Fibroblast of lung (primary cell): ENCODE results near the gene TM4SF1. TPM values are rescaled to one million over a fixed set of nuclear protein-coding genes. Genes with fewer than 3 reads are reported as not detected.
"Not testable (repeated sequence)": the region's sequence is repeated elsewhere in the genome, so short reads cannot be mapped to it uniquely, and the experiment has no call there.

ENCODE experiments used
- DNase-seq, 2 donors: peaks; one replicate each; pipeline versions ENCODE4 v3.0.0 to v3.0.0-alpha.2; 2010; ENCODE audit warnings: low read depth in 2 of 2
- H2AFZ ChIP-seq: 2 replicates; pipeline ENCODE4 v1.5.1; 2012; ENCODE audit warnings: low read length, control low read depth, inconsistent platforms
- H3K27ac ChIP-seq: 2 replicates; pipeline ENCODE4 v1.5.1; 2011; ENCODE audit warnings: low read length, control low read depth; ENCODE audit not compliant: insufficient read depth
- H3K27me3 ChIP-seq: 2 replicates; pipeline ENCODE4 v1.5.1; 2011; ENCODE audit warnings: mild to moderate bottlenecking, low read length; ENCODE audit not compliant: control insufficient read depth, insufficient read depth
- H3K36me3 ChIP-seq: 2 replicates; pipeline ENCODE4 v1.5.1; 2011; ENCODE audit warnings: low read length; ENCODE audit not compliant: control insufficient read depth, insufficient read depth
- H3K4me1 ChIP-seq: 2 replicates; pipeline ENCODE4 v1.5.1; 2011; ENCODE audit warnings: low read length; ENCODE audit not compliant: control insufficient read depth, insufficient read depth; ENCODE audit errors: extremely low read depth
- H3K4me2 ChIP-seq: 2 replicates; pipeline ENCODE4 v1.5.1; 2011; ENCODE audit warnings: low read length, control low read depth; ENCODE audit not compliant: insufficient read depth; ENCODE audit errors: extremely low read depth
- H3K4me3 ChIP-seq, 4 experiments: fragments of 200-600 bp in 1 of 4; sonication (generic) in 1 of 4; replicated peaks in 1 of 4; 2 replicates each; pipeline ENCODE4 v1.5.1; 2011 to 2016; ENCODE audit warnings: low read length in 4 of 4, low read depth in 3 of 4, mild to moderate bottlenecking in 3 of 4, control low read depth in 2 of 4, inconsistent platforms in 1 of 4, mixed read lengths in 1 of 4; ENCODE audit not compliant: insufficient read depth in 1 of 4; ENCODE audit errors: control extremely low read depth in 1 of 4
- H3K79me2 ChIP-seq: 2 replicates; pipeline ENCODE4 v1.5.1; 2012; ENCODE audit warnings: mild to moderate bottlenecking, low read length, inconsistent platforms; ENCODE audit not compliant: control insufficient read depth, insufficient read depth
- H3K9ac ChIP-seq: 2 replicates; pipeline ENCODE4 v1.5.1; 2011; ENCODE audit warnings: mild to moderate bottlenecking, low read length, control low read depth; ENCODE audit not compliant: insufficient read depth
- H3K9me3 ChIP-seq: 2 replicates; pipeline ENCODE4 v1.5.1; 2012; ENCODE audit warnings: low read depth, low read length; ENCODE audit not compliant: control insufficient read depth, insufficient read depth
- H4K20me1 ChIP-seq: 2 replicates; pipeline ENCODE4 v1.5.1; 2011; ENCODE audit warnings: low read length; ENCODE audit not compliant: control insufficient read depth, insufficient read depth; ENCODE audit errors: extremely low read depth
- CTCF ChIP-seq, 2 donors: IDR thresholded peaks in 1 of 2; conservative IDR thresholded peaks in 1 of 2; 1 replicate in 1 of 2; 2 replicates in 1 of 2; pipeline ENCODE4 v1.5.1; 2011 to 2012; ENCODE audit warnings: low read length in 2 of 2, control low read depth in 1 of 2, inconsistent platforms in 1 of 2, low read depth in 1 of 2, mild to moderate bottlenecking in 1 of 2
- EZH2 ChIP-seq: IDR thresholded peaks from 2 replicates; pipeline ENCODE4 v1.5.1; 2012; ENCODE audit warnings: low read length, control low read depth, mild to moderate bottlenecking; ENCODE audit errors: missing control alignments
- polyA plus RNA-seq, 2 donors: library from polyadenylated mRNA; depleted of rRNA in 1 of 2; stranded (reverse) in 1 of 2; unstranded in 1 of 2; fragments of >200 nt; gene quantifications; 2 replicates each; pipeline ENCODE4 v1.2.1, GENCODE V29; 2011 to 2012; ENCODE audit warnings: missing spikeins in 1 of 2
- total RNA-seq: library from RNA; depleted of rRNA; stranded (reverse); fragments of >200 nt; gene quantifications from 2 replicates; pipeline ENCODE4 v1.2.1, GENCODE V29; 2014

The TM4SF1 gene
- total and polyA plus RNA-seq, 2 donors (not counting 1 experiment from before 2014, with no cell fraction given), result 353 to 423 TPM

- Histone ChIP-seq H3K9ac (no peak overlapping the region), H3K9me3 (no peaks in the 10 kb centered on the region), H3K27ac (peak overlapping the region; percentile 85), H3K27me3 (no peaks in the 10 kb centered on the region), H3K4me3 (no peak overlapping the region), H3K36me3 (no peaks in the 10 kb centered on the region), H3K4me2 (no peak overlapping the region), H4K20me1 (no peaks in the 10 kb centered on the region), H3K4me1 (peaks cover 39% of the 10 kb centered on the region), H3K79me2 (no peaks in the 10 kb centered on the region), H2AFZ (no peak overlapping the region)
- TF ChIP-seq CTCF (conservative IDR thresholded peaks at IDR 0.05 in 1 of 2, IDR thresholded peaks at IDR 0.05 in 1 of 2; ENCODE audit: low read depth in 1 of 2, low read length in 2 of 2), result no peak
- no peak for TF ChIP-seq EZH2
- DNase-seq, result peak; percentile 19 to 38
Observed at GRCh38 chr3:149382518-149382917, 5.1 kb upstream of the TM4SF1 start.

- no peak overlapping the region for H3K9ac ChIP-seq
- no peak for TF ChIP-seq EZH2
- no peak for TF ChIP-seq CTCF (conservative IDR thresholded peaks at IDR 0.05 in 1 of 2, IDR thresholded peaks at IDR 0.05 in 1 of 2; ENCODE audit: low read depth in 1 of 2, low read length in 2 of 2)
- H3K27ac ChIP-seq, result peak overlapping the region; percentile 85
- no peak overlapping the region for H3K4me3 ChIP-seq
- H3K79me2 ChIP-seq, result peaks cover 2% of the 10 kb centered on the region
- no peaks in the 10 kb centered on the region for H3K27me3 ChIP-seq
- no peaks in the 10 kb centered on the region for H3K9me3 ChIP-seq
- DNase-seq, result peak; percentile 84 to 90
- no peak overlapping the region for H2AFZ ChIP-seq
- H3K4me2 ChIP-seq, result peak overlapping the region; percentile 25
- H3K36me3 ChIP-seq, result no peaks in the 10 kb centered on the region
- H4K20me1 ChIP-seq, result no peaks in the 10 kb centered on the region
- H3K4me1 ChIP-seq, result peaks cover 35% of the 10 kb centered on the region
Observed at GRCh38 chr3:149382101-149382467, 4.6 kb upstream of the TM4SF1 start.

GRCh38 chr3:149381173-149382100, 4.0 kb upstream of the TM4SF1 start:
- H3K4me1 ChIP-seq, result peaks cover 35% of the 10 kb centered on the region
- TF ChIP-seq EZH2, result no peak
- TF ChIP-seq CTCF (conservative IDR thresholded peaks at IDR 0.05 in 1 of 2, IDR thresholded peaks at IDR 0.05 in 1 of 2; ENCODE audit: low read depth in 1 of 2, low read length in 2 of 2), result no peak
- H4K20me1 ChIP-seq, result no peaks in the 10 kb centered on the region
- peak overlapping the region; percentile 85 for H3K27ac ChIP-seq
- peaks cover 9% of the 10 kb centered on the region for H3K79me2 ChIP-seq
- H3K9ac ChIP-seq, result peak overlapping the region; percentile 30
- peak overlapping the region; percentile 23 for H3K4me2 ChIP-seq
- H3K4me3 ChIP-seq, result no peak overlapping the region
- no peak for DNase-seq
- no peak overlapping the region for H2AFZ ChIP-seq
- H3K27me3 ChIP-seq, result no peaks in the 10 kb centered on the region
- H3K36me3 ChIP-seq, result no peaks in the 10 kb centered on the region
- no peaks in the 10 kb centered on the region for H3K9me3 ChIP-seq

GRCh38 chr3:149380220-149380619, 2.8 kb upstream of the TM4SF1 start:
- H2AFZ ChIP-seq, H4K20me1 ChIP-seq, H3K4me2 ChIP-seq, H3K9ac ChIP-seq, H3K4me3 ChIP-seq, DNase-seq, H3K9me3 ChIP-seq, H3K27me3 ChIP-seq, H3K27ac ChIP-seq, H3K36me3 ChIP-seq: not testable (repeated sequence)
- peaks cover 21% of the 10 kb centered on the region for H3K79me2 ChIP-seq
- peaks cover 27% of the 10 kb centered on the region for H3K4me1 ChIP-seq
